CD4-positive, alpha-beta T cell (primary cell): Measurements from ENCODE around the gene MRPL33. TPM values are rescaled to one million over a fixed set of nuclear protein-coding genes. Genes with fewer than 3 reads are reported as not detected.

Experiments used
- ATAC-seq: fragments of 200-7000 bp; cut with Tn5 transposase; one replicate; pipeline ENCODE4 v1.10.0; 2022; ENCODE audit warnings: mild to moderate bottlenecking; ENCODE audit not compliant: poor library complexity
- CTCF ChIA-PET: fragments of 350-600 bp; sonication (Branson Sonifier 250); formaldehyde crosslinking; loops from one replicate; lab custom pipeline; 2021; ENCODE audit warnings: antibody characterized with exemption, inconsistent platforms; lab: Charles Lee
- POLR2A ChIA-PET: fragments of 350-600 bp; sonication (Branson Sonifier 250); formaldehyde crosslinking; loops from one replicate; lab custom pipeline; 2021; ENCODE audit warnings: antibody characterized with exemption, inconsistent platforms; lab: Charles Lee
- DNase-seq, 14 experiments: peaks; one replicate each; pipeline ENCODE4 v3.0.0-alpha.2; 2013 to 2020; ENCODE audit warnings: mixed read lengths in 2 of 14
- H3K27ac ChIP-seq, 2 donors: one replicate each; pipeline versions ENCODE4 v1.5.1 to v1.7.0; 2013; ENCODE audit warnings: low read length in 2 of 2, low read depth in 1 of 2, mild to moderate bottlenecking in 1 of 2
- H3K27me3 ChIP-seq, 2 experiments: 1 replicate in 1 of 2; 2 replicates in 1 of 2; pipeline versions ENCODE4 v1.6.1 to v1.7.0; 2013; ENCODE audit warnings: low read length in 2 of 2, control low read depth in 1 of 2, mild to moderate bottlenecking in 1 of 2, moderate library complexity in 1 of 2; ENCODE audit not compliant: insufficient read depth in 2 of 2, control insufficient read depth in 1 of 2
- H3K36me3 ChIP-seq: one replicate; pipeline ENCODE4 v1.6.1; 2013; ENCODE audit warnings: low read length, control low read depth; ENCODE audit not compliant: insufficient read depth
- H3K4me1 ChIP-seq: one replicate; pipeline ENCODE4 v1.6.1; 2013; ENCODE audit warnings: low read length, control low read depth; ENCODE audit not compliant: insufficient read depth
- H3K4me3 ChIP-seq: one replicate; pipeline ENCODE4 v1.5.1; 2013; ENCODE audit warnings: mild to moderate bottlenecking, low read length, moderate library complexity
- H3K9me3 ChIP-seq, 2 experiments: 1 replicate in 1 of 2; 2 replicates in 1 of 2; pipeline versions ENCODE4 v1.6.1 to v1.7.0; 2013; ENCODE audit warnings: low read length in 2 of 2, mild to moderate bottlenecking in 2 of 2, control low read depth in 1 of 2, moderate library complexity in 1 of 2; ENCODE audit not compliant: control insufficient read depth in 1 of 2, insufficient read depth in 1 of 2
- H3K27ac Mint-ChIP-seq: one replicate; pipeline ENCODE4 v1.8.0; 2020; ENCODE audit warnings: mixed read lengths
- H3K27me3 Mint-ChIP-seq: one replicate; pipeline ENCODE4 v1.8.0; 2021; ENCODE audit warnings: mixed read lengths
- H3K36me3 Mint-ChIP-seq: one replicate; pipeline ENCODE4 v1.8.0; 2021; ENCODE audit warnings: low read depth, mixed read lengths
- H3K4me1 Mint-ChIP-seq: one replicate; pipeline ENCODE4 v1.8.0; 2021; ENCODE audit warnings: low read depth, mixed read lengths
- H3K4me3 Mint-ChIP-seq: one replicate; pipeline ENCODE4 v1.8.0; 2020; ENCODE audit warnings: mild to moderate bottlenecking, mixed read lengths
- H3K9me3 Mint-ChIP-seq: one replicate; pipeline ENCODE4 v1.8.0; 2020; ENCODE audit warnings: mixed read lengths
- CTCF ChIP-seq: fragments of 200-600 bp; IDR thresholded peaks from one replicate; pipeline ENCODE4 v1.8.0; 2022; ENCODE audit warnings: antibody characterized with exemption, mild to moderate bottlenecking
- intact Hi-C, 2 experiments: fragments of 100-400 bp; cut with DNase I in 1 of 2; cut with micrococcal nuclease in 1 of 2; formaldehyde crosslinking; loops; one replicate each; pipeline versions ENCODE4 v1.15.1 to v1.9.0; 2023 to 2025; cut with DNase I, micrococcal nuclease
- total RNA-seq, 174 experiments: library from RNA in 2 of 174; stranded (reverse) in 2 of 174; gene quantifications; one replicate each; pipeline ENCODE4 v1.2.3 and lab custom pipeline; 2021 to 2026

MRPL33 gene
- total RNA-seq, 2 experiments from 2014 or later: 33.1 to 37.2 TPM

GRCh38 chr2:27781496-27781895 lies 10.0 kb downstream of the MRPL33 start:
- Mint-ChIP-seq H3K4me1 (peaks cover 22% of the 10 kb centered on the region), H3K4me3 (no peak overlapping the region), H3K9me3 (no peaks in the 10 kb centered on the region), H3K36me3 (peaks cover 34% of the 10 kb centered on the region), H3K27me3 (no peaks in the 10 kb centered on the region), H3K27ac (no peak overlapping the region)
- Histone ChIP-seq H3K27ac (no peak overlapping the region), H3K4me1 (no peaks in the 10 kb centered on the region), H3K36me3 (peaks cover 26% of the 10 kb centered on the region), H3K9me3 (no peaks in the 10 kb centered on the region), H3K4me3 (no peak overlapping the region), H3K27me3 (no peaks in the 10 kb centered on the region)
- no peak for DNase-seq
- intact Hi-C loops: no loop called here
- ATAC-seq: no peak
- ChIA-PET POLR2A (no interaction called here), CTCF (no interaction called here)
- no peak for TF ChIP-seq CTCF

GRCh38 chr2:27782701-27783100 lies 11.2 kb downstream of the MRPL33 start:
- H3K27me3 Mint-ChIP-seq: no peaks in the 10 kb centered on the region
- H3K4me1 Mint-ChIP-seq: peaks cover 12% of the 10 kb centered on the region
- no peak overlapping the region for H3K4me3 Mint-ChIP-seq
- DNase-seq (no peak), ATAC-seq (no peak)
- no peak for TF ChIP-seq CTCF
- Histone ChIP-seq H3K27ac (no peak overlapping the region), H3K27me3 (no peaks in the 10 kb centered on the region), H3K4me1 (no peaks in the 10 kb centered on the region), H3K9me3 (no peaks in the 10 kb centered on the region), H3K4me3 (no peak overlapping the region), H3K36me3 (peaks cover 18% of the 10 kb centered on the region)
- H3K9me3 Mint-ChIP-seq: no peaks in the 10 kb centered on the region
- no peak overlapping the region for H3K27ac Mint-ChIP-seq
- ChIA-PET POLR2A (no interaction called here), CTCF (no interaction called here)
- intact Hi-C loops: no loop called here
- peaks cover 26% of the 10 kb centered on the region for H3K36me3 Mint-ChIP-seq

GRCh38 chr2:27790796-27791195 lies 19.3 kb downstream of the MRPL33 start:
- TF ChIP-seq CTCF: no peak
- no peak for DNase-seq

More at GRCh38 chr2:27790796-27791195, 19.3 kb downstream of the MRPL33 start:
- Histone ChIP-seq H3K4me3 (no peak overlapping the region), H3K27me3 (no peaks in the 10 kb centered on the region), H3K27ac (no peak overlapping the region), H3K36me3 (no peaks in the 10 kb centered on the region), H3K9me3 (no peaks in the 10 kb centered on the region), H3K4me1 (no peaks in the 10 kb centered on the region)
- intact Hi-C loops: no loop called here
- no peak overlapping the region for H3K27ac Mint-ChIP-seq
- H3K4me3 Mint-ChIP-seq: no peak overlapping the region
- no peaks in the 10 kb centered on the region for H3K4me1 Mint-ChIP-seq
- CTCF ChIA-PET: no interaction called here
- ATAC-seq: no peak
- no peaks in the 10 kb centered on the region for H3K36me3 Mint-ChIP-seq
- no peaks in the 10 kb centered on the region for H3K27me3 Mint-ChIP-seq
- POLR2A ChIA-PET: interaction anchor here (0.6 kb wide), 1 partner anchor 22 kb away, joined by 3 read pairs; no protein-coding TSS in a partner anchor
- no peaks in the 10 kb centered on the region for H3K9me3 Mint-ChIP-seq
